Hepatocyte (in vitro differentiated cells): ENCODE data around the gene CAST.

Experiments
- EZH2 ChIP-seq: fragments of 200-600 bp; sonication (generic); IDR thresholded peaks from 2 replicates; pipeline ENCODE4 v1.6.1; 2016; ENCODE audit warnings: antibody characterized with exemption, mild to moderate bottlenecking, borderline replicate concordance
- TF ChIP-seq, protein P1 (sequence below): fragments of 200-600 bp; sonication (generic); IDR thresholded peaks from 2 replicates; pipeline ENCODE4 v1.5.1; 2016; ENCODE audit warnings: antibody characterized with exemption, mild to moderate bottlenecking; ENCODE audit not compliant: poor library complexity

DNA sequence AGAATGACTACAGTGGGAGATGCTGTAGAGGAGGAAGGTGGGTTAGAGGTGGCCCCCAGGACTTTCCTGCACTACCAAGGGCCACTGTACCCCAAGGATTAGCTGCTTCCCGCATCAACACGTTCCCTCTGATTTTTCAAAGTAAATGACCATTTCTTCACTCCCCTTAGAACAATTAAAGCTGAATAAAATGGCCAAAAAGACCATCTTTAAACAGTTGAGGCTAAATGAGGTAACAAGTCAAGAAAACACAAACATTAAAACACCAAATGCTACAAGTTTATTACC lies 146.3 kb downstream of the CAST start:
- TF ChIP-seq, protein P1, sequence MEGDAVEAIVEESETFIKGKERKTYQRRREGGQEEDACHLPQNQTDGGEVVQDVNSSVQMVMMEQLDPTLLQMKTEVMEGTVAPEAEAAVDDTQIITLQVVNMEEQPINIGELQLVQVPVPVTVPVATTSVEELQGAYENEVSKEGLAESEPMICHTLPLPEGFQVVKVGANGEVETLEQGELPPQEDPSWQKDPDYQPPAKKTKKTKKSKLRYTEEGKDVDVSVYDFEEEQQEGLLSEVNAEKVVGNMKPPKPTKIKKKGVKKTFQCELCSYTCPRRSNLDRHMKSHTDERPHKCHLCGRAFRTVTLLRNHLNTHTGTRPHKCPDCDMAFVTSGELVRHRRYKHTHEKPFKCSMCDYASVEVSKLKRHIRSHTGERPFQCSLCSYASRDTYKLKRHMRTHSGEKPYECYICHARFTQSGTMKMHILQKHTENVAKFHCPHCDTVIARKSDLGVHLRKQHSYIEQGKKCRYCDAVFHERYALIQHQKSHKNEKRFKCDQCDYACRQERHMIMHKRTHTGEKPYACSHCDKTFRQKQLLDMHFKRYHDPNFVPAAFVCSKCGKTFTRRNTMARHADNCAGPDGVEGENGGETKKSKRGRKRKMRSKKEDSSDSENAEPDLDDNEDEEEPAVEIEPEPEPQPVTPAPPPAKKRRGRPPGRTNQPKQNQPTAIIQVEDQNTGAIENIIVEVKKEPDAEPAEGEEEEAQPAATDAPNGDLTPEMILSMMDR, result no peak
- TF ChIP-seq EZH2, result no peak
